Prostate gland (tissue), 2 donors: ENCODE data around the gene RTP5.

Experiments
- POLR2A ChIP-seq: fragments of 450-650 bp; IDR thresholded peaks from one replicate; pipeline ENCODE4 v1.6.1; 2016; ENCODE audit warnings: antibody characterized with exemption, mild to moderate bottlenecking
- TF ChIP-seq, protein P1 (sequence below), 4 experiments: fragments of 200-600 bp in 2 of 4; fragments of 450-650 bp in 2 of 4; sonication (generic) in 2 of 4; IDR thresholded peaks; 1 replicate in 3 of 4; 2 replicates in 1 of 4; pipeline ENCODE4 v1.5.1; 2016 to 2019; ENCODE audit warnings: antibody characterized with exemption in 4 of 4, mild to moderate bottlenecking in 2 of 4, moderate library complexity in 2 of 4

- TF ChIP-seq, protein P1, sequence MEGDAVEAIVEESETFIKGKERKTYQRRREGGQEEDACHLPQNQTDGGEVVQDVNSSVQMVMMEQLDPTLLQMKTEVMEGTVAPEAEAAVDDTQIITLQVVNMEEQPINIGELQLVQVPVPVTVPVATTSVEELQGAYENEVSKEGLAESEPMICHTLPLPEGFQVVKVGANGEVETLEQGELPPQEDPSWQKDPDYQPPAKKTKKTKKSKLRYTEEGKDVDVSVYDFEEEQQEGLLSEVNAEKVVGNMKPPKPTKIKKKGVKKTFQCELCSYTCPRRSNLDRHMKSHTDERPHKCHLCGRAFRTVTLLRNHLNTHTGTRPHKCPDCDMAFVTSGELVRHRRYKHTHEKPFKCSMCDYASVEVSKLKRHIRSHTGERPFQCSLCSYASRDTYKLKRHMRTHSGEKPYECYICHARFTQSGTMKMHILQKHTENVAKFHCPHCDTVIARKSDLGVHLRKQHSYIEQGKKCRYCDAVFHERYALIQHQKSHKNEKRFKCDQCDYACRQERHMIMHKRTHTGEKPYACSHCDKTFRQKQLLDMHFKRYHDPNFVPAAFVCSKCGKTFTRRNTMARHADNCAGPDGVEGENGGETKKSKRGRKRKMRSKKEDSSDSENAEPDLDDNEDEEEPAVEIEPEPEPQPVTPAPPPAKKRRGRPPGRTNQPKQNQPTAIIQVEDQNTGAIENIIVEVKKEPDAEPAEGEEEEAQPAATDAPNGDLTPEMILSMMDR (IDR thresholded peaks at IDR 0.05), result no peak
- TF ChIP-seq POLR2A, result no peak
Observed at GRCh38 chr2:241850544-241851324, 18.8 kb upstream of the RTP5 start.
